Kidney glomerular epithelial cell (primary cell): Measurements from ENCODE around the gene WEE1.
"Not testable (repeated sequence)": the region's sequence is repeated elsewhere in the genome, so short reads cannot be mapped to it uniquely, and the experiment has no call there.

ENCODE experiments used
- DNase-seq: peaks from one replicate; lab custom pipeline; 2025; lab: John Stamatoyannopoulos, UW

The WEE1 gene

DNA sequence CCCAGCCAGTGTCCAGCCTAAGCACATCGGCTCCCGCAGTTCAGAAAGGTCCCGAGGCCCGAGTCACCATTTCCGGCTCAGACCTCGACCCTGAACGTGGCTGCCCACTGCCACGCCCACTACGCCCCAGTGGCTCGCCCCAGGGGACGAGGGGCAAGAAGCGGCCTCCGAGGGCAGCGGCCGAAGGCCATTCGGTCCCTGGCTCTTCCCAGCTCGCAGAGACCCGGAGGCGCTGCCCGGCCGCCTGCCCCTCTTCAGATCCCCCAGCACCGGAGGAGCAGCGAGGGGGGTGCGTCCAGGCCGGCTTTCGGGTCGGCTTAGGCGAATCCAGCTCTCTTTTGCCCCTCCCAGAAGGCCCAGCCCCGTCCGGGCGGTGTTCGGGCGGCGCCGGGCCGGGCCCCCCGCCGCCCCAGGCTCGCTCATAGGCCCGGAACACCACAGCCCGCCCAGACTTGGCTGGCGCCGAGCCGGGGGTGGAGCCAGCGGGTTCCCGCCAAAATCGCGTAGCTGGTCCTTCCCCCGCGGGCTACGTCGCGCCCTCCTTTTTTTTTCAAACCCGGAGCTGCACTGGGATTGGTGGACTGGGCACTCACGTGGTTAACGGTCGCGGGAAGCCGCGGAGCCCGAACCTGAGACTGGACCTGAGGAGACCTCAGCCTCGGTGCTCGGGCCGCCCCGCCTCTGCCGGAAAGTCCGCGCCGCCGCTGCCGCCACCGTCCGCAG lies at the start of gene WEE1:
TSS of gene WEE1 (plus strand) at position 619 of the 723 bp plus-strand sequence. CDS start 264 bp downstream, outside the sequence.
- peak; percentile 99 for DNase-seq

DNA sequence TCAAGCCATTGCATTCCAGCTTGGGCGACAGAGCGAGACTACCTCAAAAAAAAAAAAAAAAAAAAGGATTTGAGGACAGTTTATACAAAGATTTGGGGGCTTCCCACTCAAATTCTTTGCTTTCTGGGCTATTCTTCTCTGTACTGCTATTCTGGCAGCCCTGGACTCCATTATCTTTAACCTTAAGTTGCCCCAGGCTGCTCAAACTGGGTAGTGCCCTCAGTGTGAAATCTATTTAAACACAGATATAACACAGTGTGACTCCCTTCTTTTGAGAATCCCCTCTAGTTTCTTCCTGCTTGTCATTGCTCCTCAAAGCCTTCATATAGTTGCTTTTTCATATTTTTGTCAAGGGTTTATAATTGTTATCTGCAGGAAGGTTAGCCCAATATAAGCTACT lies 49.5 kb upstream of the WEE1 start:
- no peak for DNase-seq

DNA sequence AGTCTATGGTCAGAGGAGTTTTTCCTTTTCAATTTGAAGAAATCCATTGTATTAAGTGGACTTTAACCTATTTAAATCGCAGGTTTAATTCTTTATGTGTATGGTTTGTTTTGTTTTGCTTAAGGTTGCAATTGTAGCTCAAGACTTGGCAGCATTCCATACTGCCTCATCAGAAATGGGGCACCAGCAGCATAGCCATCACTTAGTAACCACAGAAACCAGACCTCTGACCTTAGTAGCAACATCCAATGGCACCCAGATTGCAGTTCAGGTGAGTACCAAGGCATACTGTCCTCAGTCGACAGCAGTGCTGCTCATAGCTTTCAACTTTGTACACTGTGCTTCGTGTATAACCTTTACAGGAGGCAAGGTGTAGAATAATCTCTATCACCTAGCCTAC lies 48.4 kb upstream of the WEE1 start:
- no peak for DNase-seq

DNA sequence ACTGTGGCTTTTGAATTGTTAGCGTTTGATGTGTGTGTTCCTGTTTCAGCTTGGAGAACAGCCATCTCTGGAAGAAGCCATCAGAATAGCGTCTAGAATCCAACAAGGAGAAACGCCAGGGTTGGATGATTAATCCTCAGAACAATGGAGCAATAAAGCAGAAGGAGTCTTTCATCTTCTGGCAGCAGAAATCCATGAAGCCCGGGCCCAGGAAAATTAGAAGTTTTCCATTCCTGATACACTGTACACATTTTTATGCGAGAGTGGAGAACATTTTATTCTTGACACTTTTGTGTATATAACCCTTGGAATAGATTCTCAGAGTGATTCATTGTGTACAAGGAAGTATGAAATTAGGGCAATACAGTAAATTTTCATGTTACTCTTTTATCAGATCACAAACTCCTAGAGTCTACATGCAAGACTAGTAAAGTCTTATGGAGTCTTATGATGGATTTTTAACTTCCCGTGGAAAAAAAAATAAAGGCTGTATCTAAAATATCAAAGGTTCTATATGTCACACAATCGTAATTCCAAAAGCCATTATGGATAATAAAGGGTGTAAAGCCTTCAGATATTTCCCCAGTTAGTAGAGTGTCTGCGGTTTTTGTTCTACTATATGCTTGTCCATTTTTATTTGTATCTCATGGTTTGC lies 45.9 kb upstream of the WEE1 start:
- no peak for DNase-seq

DNA sequence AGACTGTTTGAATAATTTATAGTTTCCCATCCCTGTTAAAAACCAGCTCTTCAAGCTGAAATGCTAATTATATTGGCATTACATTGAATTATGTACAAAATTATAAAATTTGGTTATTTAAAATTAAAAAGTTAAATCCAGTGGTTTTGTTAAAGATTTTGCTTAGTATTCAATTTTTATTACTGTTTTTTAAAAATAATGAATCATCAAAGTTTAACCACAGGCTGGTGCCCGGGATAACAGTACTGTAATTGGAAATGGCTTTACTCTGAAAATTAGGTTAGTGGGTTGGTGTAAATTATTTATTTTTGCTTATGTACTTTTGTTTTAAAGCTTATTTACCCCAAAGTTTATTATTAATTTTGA lies 45.4 kb upstream of the WEE1 start:
- DNase-seq: no peak

DNA sequence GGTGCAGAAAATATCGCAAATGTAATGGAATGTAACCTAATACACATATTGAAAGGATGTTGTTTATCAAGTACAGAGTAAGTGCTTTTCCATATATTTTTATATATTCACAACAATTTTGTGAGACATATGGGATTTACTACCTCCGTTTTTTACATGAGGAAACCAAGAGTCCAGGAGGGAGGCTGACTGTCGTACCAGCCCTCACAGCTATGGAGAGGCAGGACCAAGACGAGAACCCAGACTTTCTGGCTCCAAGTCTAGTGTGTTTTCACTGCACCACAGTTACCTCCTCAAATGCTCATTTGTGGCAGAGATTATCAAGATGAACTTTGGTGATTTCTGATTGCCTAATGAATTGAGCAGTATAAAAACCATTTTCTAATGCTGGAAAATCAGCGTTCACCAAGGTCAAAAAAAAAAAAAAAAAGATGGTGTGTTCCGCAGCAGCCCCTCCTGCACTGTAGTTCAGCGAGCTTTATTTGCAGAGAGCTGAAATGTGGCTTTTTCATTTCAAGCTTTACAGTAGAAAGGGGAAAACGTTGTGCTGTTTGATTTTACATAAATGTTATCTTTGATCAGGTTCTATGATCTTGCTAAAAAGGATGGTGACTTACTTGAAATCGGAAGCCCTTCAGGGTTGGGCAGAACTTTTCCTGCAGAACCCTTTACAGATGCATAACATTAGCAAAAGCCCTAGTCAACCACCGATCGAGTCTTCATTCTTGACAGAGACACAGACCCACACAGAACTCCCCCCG lies 44.7 kb upstream of the WEE1 start:
- DNase-seq: no peak

DNA sequence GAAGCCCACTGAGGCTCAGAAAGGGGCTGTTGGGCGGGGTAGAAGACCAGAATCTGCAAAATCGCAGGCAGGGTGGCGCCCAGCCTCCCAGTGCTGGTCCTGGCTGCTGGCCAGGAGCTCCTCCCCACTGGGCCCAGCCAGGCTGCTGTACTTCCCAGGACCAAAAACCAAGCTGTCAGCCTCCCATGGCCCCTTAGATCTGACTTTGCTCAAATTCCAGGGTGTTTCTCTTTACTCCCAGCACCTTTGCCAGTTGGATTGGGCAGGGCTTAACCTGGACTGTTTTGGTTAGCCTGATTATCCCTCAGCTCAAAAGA lies 44.2 kb upstream of the WEE1 start:
- DNase-seq: no peak

DNA sequence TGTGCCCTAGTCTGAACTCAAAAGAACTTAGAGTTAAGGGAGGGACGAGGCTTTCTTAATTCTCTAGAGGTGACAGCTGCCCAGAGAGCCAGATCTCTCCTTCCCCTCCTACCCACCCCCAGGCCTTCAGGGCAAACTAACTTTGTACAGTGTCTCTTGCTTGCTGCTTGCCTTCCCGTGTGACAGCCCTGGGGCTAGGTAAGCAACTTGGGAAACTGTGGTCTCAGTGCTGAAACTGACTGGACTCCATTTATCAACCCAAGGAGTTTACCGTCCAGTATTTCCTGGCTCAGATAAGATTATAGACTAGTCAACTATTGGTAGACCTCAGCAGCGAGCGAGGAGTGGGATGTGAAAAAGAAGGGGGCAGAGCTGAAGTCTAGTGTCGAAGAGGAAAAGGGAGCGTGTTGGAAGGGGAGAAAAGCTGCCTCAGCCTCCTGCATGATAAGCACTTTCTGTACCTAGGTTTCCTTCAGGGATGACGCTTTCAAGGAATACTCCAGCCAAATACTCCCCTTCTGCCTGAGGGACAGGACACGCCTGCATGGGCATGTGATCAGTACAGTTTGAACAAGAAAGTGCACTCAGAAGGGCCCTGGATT lies 43.3 kb upstream of the WEE1 start:
- DNase-seq: no peak

DNA sequence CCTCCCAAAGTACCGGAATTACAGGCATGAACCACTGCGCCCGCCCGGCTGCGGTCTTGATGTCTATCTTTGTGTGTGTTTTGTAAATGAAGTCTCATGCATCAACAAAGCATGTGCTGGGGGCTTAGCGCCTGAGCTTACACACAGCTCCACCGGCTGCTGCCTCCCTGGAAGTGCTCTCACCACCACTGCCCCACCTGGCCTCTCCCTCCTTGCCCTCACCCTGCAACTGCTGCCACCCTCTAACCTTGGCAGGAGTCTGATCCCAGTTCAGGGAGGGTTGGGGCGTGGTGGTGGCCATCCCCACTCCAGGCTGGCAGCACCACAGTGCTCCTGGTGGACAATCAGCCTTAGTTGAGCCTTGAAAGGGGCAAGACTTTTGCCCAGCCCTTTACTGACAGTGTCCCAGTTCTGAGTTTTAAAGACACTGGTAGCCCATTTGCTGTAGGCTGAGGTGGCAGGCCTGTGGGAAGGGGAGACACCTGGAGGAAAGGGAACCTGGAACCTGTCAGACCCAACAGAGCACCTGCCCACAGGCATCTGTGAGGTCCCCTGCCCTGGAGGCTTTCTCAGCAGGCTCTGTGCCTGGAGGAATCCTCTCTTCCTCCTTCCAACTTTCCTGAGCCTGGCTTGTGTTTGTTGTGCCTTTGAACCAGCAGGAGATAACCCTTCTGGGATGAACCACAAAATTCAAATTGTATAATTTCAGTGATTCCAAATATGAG lies 42.4 kb upstream of the WEE1 start:
- DNase-seq: no peak

DNA sequence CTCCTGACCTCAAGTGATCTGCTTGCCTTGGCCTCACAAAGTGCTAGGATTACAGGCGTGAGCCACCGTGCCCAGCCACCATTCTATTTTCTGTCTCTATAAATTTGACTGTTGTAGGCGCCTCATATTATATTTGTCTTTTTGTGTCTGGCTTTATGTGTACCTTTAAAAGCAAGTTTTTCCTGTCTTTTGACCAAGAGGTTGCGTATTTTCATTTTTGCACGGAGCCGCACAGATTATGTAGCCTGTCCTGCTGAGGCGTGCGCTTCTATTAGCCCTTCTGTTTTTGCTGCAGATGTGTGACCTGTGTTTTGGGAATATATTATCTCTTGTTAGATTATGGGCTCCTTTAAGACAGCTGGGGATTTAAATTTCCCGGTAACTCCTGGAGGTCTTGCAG lies 40.4 kb upstream of the WEE1 start:
- no peak for DNase-seq

DNA sequence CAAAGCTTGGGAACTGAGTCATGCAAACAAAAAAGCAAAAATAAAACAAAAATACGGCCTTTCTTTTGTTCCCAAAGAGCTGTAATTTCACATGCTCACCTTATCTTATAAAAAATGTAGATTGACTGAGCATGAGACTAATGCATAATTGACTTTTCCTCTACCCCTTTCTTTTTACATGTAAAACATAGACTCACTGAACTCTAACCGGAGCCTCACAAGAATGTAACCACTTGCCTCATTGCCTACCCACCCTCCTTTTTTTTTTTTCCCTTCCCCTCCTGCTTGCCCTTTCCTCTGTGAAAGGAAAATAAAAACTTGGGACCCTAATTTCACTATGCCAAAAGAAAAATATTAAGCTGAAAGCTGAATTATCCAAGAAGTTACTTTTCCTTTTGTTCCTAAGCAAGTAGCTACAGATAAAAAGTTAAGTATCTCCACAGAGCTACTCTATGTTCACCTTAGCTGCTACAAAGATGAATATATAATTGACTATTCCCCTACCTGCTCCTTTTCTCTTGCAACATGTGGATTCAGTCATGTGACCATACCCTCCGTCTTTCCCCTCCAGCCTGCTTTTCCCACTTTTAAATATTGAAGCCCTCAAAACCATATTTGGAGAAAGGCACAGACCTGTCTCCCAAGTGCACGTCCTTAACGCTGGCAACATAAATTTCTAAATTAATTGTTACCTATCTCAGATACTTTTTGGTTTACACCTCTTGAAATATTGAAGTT lies 39.6 kb upstream of the WEE1 start:
- DNase-seq: no peak

DNA sequence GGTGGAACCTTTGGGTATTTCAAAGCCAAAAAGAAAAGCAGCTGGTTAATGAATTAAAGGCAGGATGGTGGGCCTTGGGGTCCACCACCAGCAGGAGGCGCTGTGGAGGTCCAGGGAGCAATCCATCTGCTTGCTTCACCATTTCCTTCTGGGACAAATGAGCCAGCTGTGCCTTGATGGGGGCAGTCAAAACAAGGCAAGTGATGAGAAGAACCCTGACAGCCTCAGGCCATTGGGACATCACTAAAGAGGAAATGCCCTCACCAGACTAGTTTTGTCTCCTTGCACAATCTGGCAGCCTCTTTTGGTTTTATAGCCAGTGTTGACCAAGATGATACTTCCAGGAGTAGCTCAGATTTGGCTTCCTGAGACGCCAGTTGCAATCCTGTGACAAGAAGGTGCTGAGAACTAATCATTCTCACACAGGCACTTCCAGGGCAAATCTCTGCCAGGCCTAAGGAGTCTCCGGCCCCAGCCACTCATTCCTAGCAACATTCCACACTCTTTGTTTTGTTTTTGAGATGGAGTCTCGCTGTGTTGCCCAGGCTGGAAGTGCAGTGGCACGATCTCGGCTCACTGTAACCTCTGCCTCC lies 38.2 kb upstream of the WEE1 start:
- DNase-seq: peak; percentile 10

DNA sequence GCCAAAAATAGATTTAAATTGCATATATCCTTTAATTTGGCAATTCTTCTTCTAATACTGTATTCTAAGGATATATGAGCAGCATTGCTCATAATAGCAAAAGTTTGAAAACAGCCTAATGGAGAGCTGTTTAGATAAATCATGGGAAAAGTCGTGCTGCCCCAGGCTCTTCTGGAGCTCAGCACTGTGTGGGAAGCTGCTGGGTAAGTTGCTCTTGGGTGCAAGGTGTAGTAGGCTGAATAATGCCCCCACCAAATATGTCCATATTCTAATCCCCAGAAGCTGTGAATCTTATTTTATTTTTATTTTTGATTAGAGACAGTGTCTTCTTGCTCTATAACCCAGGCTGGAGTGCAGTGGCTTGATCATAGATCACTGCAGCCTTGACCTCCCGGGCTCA lies 34.9 kb upstream of the WEE1 start:
- DNase-seq: no peak

DNA sequence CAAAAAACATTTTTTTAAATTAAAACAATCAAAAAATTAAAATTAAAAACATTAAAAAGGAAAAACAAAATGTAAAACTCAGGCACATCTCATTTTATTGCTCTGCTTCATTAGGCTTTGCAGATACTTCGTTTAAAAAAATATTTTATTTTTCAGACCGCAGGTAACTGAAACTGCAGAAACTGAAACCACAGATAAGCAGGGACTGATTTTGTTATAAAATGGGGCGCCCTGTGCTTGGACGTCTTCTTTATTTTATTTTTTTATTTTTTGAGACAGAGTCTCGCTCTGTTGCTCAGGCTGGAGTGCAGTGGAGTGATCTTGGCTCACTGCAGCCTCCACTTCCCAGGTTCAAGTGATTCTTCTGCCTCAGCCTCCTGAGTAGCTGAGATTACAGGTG lies 24.3 kb upstream of the WEE1 start:
- not testable (repeated sequence) for DNase-seq

DNA sequence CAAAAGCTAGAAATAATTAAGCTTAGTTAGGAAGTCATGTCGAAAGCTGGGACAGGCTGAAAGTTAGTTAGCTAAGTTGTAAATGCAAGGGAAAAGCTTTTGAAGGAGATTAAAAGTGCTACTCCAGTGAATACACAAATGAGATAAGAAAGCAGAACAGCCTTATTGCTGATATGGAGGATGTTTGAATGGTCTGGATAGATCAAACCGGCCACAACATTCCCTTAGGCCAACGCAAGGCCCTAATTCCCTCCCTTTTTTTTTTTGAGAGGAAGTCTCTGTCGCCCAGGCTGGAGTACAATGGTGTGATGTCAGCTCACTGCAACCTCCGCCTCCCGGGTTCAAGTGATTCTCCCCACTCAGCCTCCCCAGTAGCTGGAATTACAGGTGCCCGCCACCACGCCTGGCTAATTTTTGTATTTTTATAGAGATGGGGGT lies 23.3 kb upstream of the WEE1 start:
- no peak for DNase-seq

DNA sequence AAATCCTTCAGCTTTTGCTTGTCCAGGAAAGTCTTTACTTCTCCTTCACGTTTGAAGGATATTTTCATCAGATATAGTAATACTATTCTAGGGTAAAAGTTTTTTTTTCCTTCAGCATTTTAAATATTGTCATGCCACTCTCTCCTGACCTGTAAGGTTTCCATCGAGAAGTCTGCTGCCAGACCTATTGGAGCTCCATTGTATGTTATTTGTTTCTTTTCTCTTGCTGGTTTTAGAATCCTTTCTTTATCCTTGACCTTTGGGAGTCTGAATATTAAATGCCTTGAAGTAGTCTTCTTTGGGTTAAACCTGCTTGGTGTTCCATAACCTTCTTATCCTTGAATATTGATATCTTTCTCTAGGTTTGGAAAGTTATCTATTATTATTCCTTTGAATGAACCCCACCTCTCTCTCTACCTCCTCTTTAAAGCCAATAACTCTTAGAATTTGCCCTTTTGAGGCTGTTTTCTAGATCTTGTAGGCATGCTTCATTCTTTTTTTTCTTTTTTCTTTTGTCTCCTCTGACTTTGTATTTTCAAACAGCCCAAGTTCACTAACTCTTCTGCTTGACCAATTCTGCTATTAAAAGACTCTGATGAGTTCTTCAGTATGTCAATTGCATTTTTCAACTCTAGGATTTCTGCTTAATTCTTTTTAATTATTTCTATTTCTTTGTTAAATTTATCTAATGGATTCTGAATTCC lies 12.0 kb upstream of the WEE1 start:
- no peak for DNase-seq

DNA sequence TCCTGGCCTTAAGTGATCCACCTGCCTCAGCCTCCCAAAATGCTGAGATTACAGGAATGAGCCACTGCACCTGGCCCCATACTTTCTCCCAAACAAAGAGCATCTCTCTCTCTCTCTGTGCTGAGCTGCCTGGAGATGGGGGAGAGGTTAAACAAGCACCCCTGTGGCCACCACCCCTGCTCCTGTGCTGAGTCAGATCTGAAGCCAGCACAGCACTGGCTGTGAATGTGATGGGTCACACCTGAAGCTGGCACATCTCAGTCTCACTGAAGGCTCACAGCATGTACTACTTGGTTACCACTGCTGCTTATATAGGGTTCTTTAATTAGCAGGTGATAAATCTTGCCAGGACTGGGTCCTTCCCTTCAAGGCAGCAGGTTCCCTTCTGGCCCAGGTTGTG lies 10.8 kb upstream of the WEE1 start:
- DNase-seq: no peak

DNA sequence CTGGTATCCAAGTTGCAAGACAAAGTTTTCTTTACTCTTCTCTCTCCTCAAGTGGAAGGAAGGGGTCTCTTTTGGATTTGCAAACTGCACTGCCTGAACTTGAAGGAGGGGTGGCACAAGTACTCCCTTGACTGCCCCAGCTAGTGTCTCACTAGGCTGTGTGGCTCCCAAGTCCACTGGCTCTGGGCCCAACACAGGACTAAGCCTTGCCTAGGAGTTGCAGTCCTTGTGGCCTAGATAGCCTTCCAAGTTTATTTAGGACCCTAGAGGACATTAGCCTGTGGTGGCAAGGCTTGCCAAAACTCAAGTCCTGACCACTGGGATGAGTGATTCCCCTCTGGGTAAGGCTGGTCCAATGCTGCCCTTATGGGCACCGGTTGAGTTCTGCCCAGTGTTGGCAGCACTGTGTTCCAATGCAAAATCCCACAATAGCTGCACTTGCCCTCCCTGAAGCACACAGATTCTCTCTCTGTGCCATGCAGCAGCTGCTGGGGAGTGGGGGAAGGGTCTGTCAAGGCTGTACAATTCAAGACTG lies 10.2 kb upstream of the WEE1 start:
- no peak for DNase-seq

DNA sequence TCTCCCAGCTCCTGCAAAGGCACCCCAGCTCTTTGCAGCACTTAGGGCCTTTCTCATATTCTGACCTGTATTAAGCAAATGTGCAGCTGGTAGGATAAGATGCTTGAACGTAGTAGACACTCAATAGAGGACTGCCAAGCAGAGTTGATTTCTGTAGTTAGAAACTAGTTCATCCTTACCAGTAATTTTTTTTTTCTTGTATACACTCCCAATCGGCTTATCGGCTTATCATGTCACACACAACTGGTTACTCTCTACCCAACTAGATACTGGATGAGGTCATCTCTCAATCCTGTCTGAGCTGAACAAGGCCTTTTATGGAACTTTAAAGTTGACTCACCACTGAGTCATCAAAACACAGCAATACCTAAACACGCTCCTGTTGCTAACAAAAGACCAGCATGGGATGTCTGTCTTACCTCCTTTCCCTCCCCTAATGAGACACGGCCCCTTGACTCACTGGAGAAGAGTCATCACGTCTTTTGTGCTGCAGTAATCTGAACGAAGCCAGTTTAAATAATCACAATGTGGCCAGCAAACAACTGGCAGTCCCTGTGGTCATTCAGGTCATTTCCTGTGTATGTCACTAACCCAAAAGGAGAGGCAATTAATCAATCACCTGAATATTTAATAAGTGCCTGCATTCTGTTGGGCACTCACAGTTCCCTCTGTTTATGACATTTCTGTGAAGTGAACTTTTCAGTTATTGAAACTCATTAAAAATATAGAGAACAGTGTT lies 7.5 kb upstream of the WEE1 start:
- DNase-seq: peak; percentile 100
